Uterus (tissue), 2 donors: ENCODE results near the gene LYVE1.

ENCODE experiments used
- POLR2A ChIP-seq, 2 donors: fragments of 450-650 bp; IDR thresholded peaks; one replicate each; pipeline ENCODE4 v1.6.1; 2016; ENCODE audit warnings: antibody characterized with exemption in 2 of 2, mild to moderate bottlenecking in 1 of 2, moderate library complexity in 1 of 2
- TF ChIP-seq, protein P1 (sequence below), 4 experiments: fragments of 200-600 bp in 2 of 4; fragments of 450-650 bp in 2 of 4; sonication (generic) in 2 of 4; IDR thresholded peaks; one replicate each; pipeline ENCODE4 v1.5.1; 2016 to 2019; ENCODE audit warnings: antibody characterized with exemption in 4 of 4, mild to moderate bottlenecking in 2 of 4, moderate library complexity in 1 of 4

DNA sequence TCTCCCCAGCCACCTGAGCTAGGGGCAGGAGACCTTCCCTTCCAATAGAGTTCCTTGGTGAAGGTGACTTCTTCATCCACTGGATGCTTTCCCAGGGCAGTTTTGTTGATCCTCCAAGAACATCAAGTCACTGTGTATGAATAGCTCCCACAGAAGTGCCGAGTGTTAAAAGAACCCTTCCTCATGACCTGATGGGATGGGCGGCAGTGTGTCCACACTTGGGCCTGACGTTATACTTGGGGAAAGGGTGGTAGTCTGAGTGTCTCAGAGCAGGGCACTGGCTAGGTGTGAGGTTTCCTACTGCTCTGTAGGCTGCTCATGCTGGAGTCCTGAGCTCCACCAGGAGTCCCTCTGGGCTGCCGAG, 7.6 kb upstream of the LYVE1 start:
- TF ChIP-seq, protein P1, sequence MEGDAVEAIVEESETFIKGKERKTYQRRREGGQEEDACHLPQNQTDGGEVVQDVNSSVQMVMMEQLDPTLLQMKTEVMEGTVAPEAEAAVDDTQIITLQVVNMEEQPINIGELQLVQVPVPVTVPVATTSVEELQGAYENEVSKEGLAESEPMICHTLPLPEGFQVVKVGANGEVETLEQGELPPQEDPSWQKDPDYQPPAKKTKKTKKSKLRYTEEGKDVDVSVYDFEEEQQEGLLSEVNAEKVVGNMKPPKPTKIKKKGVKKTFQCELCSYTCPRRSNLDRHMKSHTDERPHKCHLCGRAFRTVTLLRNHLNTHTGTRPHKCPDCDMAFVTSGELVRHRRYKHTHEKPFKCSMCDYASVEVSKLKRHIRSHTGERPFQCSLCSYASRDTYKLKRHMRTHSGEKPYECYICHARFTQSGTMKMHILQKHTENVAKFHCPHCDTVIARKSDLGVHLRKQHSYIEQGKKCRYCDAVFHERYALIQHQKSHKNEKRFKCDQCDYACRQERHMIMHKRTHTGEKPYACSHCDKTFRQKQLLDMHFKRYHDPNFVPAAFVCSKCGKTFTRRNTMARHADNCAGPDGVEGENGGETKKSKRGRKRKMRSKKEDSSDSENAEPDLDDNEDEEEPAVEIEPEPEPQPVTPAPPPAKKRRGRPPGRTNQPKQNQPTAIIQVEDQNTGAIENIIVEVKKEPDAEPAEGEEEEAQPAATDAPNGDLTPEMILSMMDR (IDR thresholded peaks at IDR 0.05), result no peak
- TF ChIP-seq POLR2A (IDR thresholded peaks at IDR 0.05), result no peak
